ENCODE data around the gene MUC15. TPM values are rescaled to one million over a fixed set of nuclear protein-coding genes. Genes with fewer than 3 reads are reported as not detected.

MUC15 gene
- total RNA-seq, 2 donors from 2014 or later: not detected

DNA sequence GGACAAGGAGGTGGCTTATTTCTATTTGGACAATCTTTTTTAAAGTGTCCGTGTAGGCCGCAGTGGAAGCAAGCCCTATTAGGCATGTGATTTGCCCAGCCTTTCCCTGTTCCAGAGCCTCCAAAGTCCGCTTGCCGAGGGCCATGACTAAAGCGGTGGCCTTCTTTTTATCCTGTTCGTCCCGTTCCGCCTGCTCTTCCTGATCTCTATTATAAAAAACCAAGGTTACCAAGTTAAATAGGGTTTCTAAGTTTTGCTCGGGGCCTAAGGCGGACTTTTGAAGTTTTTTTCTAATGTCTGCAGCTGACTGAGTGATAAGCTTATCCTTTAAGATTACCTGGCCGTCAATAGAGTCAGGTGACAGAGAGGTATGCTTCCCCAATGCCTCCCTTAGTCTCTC lies 21.6 kb upstream of the MUC15 start:
- no peak overlapping the region for H3K4me3 ChIP-seq
- no peak for DNase-seq (ENCODE audit: low spot score)
- TF ChIP-seq CTCF (IDR thresholded peaks at IDR 0.05): no peak

GRCh38 chr11:26587073-26587472 lies 15.0 kb upstream of the MUC15 start:
- Histone ChIP-seq H3K4me3 (no peak overlapping the region), H3K4me1 (no peaks in the 10 kb centered on the region), H3K36me3 (no peaks in the 10 kb centered on the region), H3K9me3 (no peaks in the 10 kb centered on the region), H3K27me3 (no peaks in the 10 kb centered on the region), H3K27ac (no peak overlapping the region)
- no peak for DNase-seq (ENCODE audit: low spot score)
- no peak for TF ChIP-seq CTCF (IDR thresholded peaks at IDR 0.05)

More for the DNA sequence above, 21.6 kb upstream of the MUC15 start:
- H3K36me3 ChIP-seq: no peaks in the 10 kb centered on the region
- H3K9me3 ChIP-seq: no peaks in the 10 kb centered on the region
- H3K4me1 ChIP-seq: no peaks in the 10 kb centered on the region
- no peak overlapping the region for H3K27ac ChIP-seq
- no peaks in the 10 kb centered on the region for H3K27me3 ChIP-seq

GRCh38 chr11:26584818-26585217 lies 12.8 kb upstream of the MUC15 start:
- no peaks in the 10 kb centered on the region for H3K9me3 ChIP-seq
- DNase-seq (ENCODE audit: low spot score): no peak
- no peaks in the 10 kb centered on the region for H3K4me1 ChIP-seq
- TF ChIP-seq CTCF (IDR thresholded peaks at IDR 0.05): no peak
- no peak overlapping the region for H3K27ac ChIP-seq
- no peaks in the 10 kb centered on the region for H3K36me3 ChIP-seq
- no peaks in the 10 kb centered on the region for H3K27me3 ChIP-seq
- H3K4me3 ChIP-seq: no peak overlapping the region

DNA sequence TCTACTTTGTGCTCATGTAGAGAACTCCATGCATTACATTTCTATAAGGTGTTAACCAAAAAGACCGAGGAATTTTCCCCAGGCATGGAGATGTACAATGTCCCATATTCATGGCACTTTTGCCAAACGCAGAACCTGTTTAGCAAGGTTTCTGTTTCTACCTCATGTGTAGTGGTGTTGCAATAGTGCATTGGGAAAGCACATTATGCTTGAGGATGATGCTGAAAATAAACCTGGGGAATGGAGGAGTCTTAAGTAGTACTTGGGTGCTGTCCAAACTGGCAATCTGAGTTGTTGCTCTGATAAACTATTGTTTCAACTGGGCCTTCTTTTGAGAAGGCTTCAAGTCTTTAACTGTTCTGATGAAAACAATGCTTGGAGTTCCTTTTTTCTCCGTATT lies 11.5 kb upstream of the MUC15 start:
- Histone ChIP-seq H3K4me1 (no peaks in the 10 kb centered on the region), H3K27me3 (no peaks in the 10 kb centered on the region), H3K9me3 (no peaks in the 10 kb centered on the region), H3K27ac (no peak overlapping the region), H3K4me3 (no peak overlapping the region), H3K36me3 (no peaks in the 10 kb centered on the region)
- TF ChIP-seq CTCF (IDR thresholded peaks at IDR 0.05): no peak
- DNase-seq (ENCODE audit: low spot score): no peak

DNA sequence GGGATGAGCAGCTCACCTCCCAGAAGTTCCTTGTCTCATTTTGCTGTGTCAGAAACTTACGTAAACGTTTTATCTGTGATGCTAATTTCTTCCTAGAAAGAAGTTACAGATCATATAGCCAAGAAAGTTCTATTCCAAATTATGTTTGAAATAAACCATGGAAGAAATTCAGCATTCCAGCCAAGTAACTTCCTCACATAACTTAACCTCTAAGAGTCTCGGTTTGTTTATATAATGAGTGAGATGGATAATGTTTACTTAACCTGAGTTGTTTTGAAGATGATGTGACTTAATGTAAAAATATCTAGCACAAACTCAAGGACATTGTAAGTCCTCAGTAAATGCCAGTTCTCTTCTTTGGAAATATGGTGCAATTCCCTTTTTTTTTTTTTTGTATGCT lies 8.9 kb upstream of the MUC15 start:
- no peak for TF ChIP-seq CTCF (IDR thresholded peaks at IDR 0.05)

DNA sequence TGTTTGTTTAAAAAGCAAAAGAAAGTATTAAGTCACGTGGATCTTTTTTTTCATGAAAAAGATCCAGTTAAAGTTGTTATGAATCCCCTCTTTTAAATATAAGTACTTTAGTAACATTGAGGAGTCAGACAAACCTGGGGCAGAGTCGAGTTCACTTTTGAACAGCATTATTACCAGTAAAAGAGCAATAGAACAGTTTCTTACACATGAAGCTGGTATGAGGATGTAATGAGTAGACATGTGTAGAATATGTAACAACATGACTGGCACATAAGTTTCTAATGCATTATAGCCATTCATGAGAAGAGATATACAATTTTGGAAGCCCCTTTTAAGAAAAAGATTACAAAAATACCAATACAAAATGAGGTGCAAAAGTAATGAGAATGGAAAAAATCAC lies 7.6 kb upstream of the MUC15 start:
- no peaks in the 10 kb centered on the region for H3K4me1 ChIP-seq
- no peaks in the 10 kb centered on the region for H3K36me3 ChIP-seq
- no peak for DNase-seq (ENCODE audit: low spot score)
- H3K9me3 ChIP-seq: no peaks in the 10 kb centered on the region
- no peak overlapping the region for H3K27ac ChIP-seq
- no peak for TF ChIP-seq CTCF (IDR thresholded peaks at IDR 0.05)
- no peak overlapping the region for H3K4me3 ChIP-seq
- no peaks in the 10 kb centered on the region for H3K27me3 ChIP-seq

More for the DNA sequence above, 8.9 kb upstream of the MUC15 start:
- no peak for DNase-seq (ENCODE audit: low spot score)
- no peak overlapping the region for H3K4me3 ChIP-seq
- H3K27me3 ChIP-seq: no peaks in the 10 kb centered on the region
- H3K4me1 ChIP-seq: no peaks in the 10 kb centered on the region
- no peak overlapping the region for H3K27ac ChIP-seq
- no peaks in the 10 kb centered on the region for H3K9me3 ChIP-seq
- H3K36me3 ChIP-seq: no peaks in the 10 kb centered on the region

Data from right atrium auricular region (tissue), 2 donors.